22Rv1 (cell line): ENCODE results near the gene FAM180A.

ENCODE experiments used
- H3K27ac ChIP-seq: fragments of 450-650 bp; 2 replicates; pipeline ENCODE4 v1.5.1; 2017
- CTCF ChIP-seq: fragments of 450-650 bp; IDR thresholded peaks from 2 replicates; pipeline ENCODE4 v1.5.1; 2017; ENCODE audit warnings: mild to moderate bottlenecking
- ZFX ChIP-seq: fragments of 450-650 bp; IDR thresholded peaks from 2 replicates; pipeline ENCODE4 v1.6.1; 2017; ENCODE audit warnings: antibody characterized with exemption, borderline replicate concordance

The FAM180A gene

GRCh38 chr7:135683609-135684008, 65.0 kb downstream of the FAM180A start:
- TF ChIP-seq ZFX, result no peak
- no peak for TF ChIP-seq CTCF
- no peak overlapping the region for H3K27ac ChIP-seq

- no peak overlapping the region for H3K27ac ChIP-seq
- TF ChIP-seq ZFX, result no peak
- TF ChIP-seq CTCF, result no peak
Measured at GRCh38 chr7:135682191-135682590, 66.4 kb downstream of the FAM180A start.

GRCh38 chr7:135681762-135682161, 66.9 kb downstream of the FAM180A start:
- H3K27ac ChIP-seq, result no peak overlapping the region
- TF ChIP-seq ZFX (no peak), CTCF (no peak)
